NCI-H2196 treated with DMSO at 0.1 percent for 48 hours (cell line): ENCODE measurements around the gene CNGA3.
"Not testable (repeated sequence)": the region's sequence is repeated elsewhere in the genome, so short reads cannot be mapped to it uniquely, and the experiment has no call there.

Experiments used
- DNase-seq: peaks from one replicate; lab custom pipeline; 2025; ENCODE audit not compliant: unreplicated experiment; lab: John Stamatoyannopoulos, UW

CNGA3 gene

GRCh38 chr2:98346311-98347236, at the start of gene CNGA3:
CNGA3 (plus strand) TSS chr2:98346456; CDS start chr2:98369976, 23,520 bp downstream.
- DNase-seq, result no peak

GRCh38 chr2:98297817-98298682, 48.2 kb upstream of the CNGA3 start:
- no peak for DNase-seq

GRCh38 chr2:98298683-98299164, 47.5 kb upstream of the CNGA3 start:
- DNase-seq, result no peak

- no peak for DNase-seq
Observed at GRCh38 chr2:98299211-98299905, 46.9 kb upstream of the CNGA3 start.

- no peak for DNase-seq
Observed at GRCh38 chr2:98300141-98300874, 45.9 kb upstream of the CNGA3 start.

GRCh38 chr2:98301469-98301868, 44.8 kb upstream of the CNGA3 start:
- no peak for DNase-seq

GRCh38 chr2:98307131-98307696, 39.0 kb upstream of the CNGA3 start:
- not testable (repeated sequence) for DNase-seq

- DNase-seq, result no peak
Observed at GRCh38 chr2:98308068-98308467, 38.2 kb upstream of the CNGA3 start.

- DNase-seq, result no peak
Observed at GRCh38 chr2:98308532-98308931, 37.7 kb upstream of the CNGA3 start.

GRCh38 chr2:98309580-98309979, 36.7 kb upstream of the CNGA3 start:
- no peak for DNase-seq

GRCh38 chr2:98310010-98310409, 36.2 kb upstream of the CNGA3 start:
- no peak for DNase-seq

- no peak for DNase-seq
Observed at GRCh38 chr2:98311090-98311489, 35.2 kb upstream of the CNGA3 start.

GRCh38 chr2:98311771-98312545, 34.3 kb upstream of the CNGA3 start:
- no peak for DNase-seq

GRCh38 chr2:98313492-98314250, 32.6 kb upstream of the CNGA3 start:
- DNase-seq, result no peak

GRCh38 chr2:98314251-98314650, 32.0 kb upstream of the CNGA3 start:
- DNase-seq, result no peak

GRCh38 chr2:98315957-98316356, 30.3 kb upstream of the CNGA3 start:
- DNase-seq, result no peak

GRCh38 chr2:98317214-98317613, 29.0 kb upstream of the CNGA3 start:
- no peak for DNase-seq

GRCh38 chr2:98320171-98320570, 26.1 kb upstream of the CNGA3 start:
- not testable (repeated sequence) for DNase-seq

- no peak for DNase-seq
Observed at GRCh38 chr2:98324181-98324580, 22.1 kb upstream of the CNGA3 start.
